Loucy (cell line): ENCODE results near the gene ATP5ME.

Source experiments
- CTCF ChIP-seq: fragments of 200-600 bp; sonication (generic); conservative IDR thresholded peaks from 2 replicates; pipeline ENCODE4 v1.5.1; 2014; ENCODE audit warnings: mild to moderate bottlenecking, antibody characterized with exemption, low read length
- EZH2phosphoT487 ChIP-seq: fragments of 200-600 bp; IDR thresholded peaks from 2 replicates; pipeline ENCODE4 v1.6.1; 2018; ENCODE audit warnings: antibody characterized with exemption, mild to moderate bottlenecking, moderate library complexity, borderline replicate concordance

GRCh38 chr4:720111-720860, 46.2 kb upstream of the ATP5ME start:
- TF ChIP-seq CTCF (no peak), EZH2phosphoT487 (no peak)
